Right lung (tissue), 5 donors: Measurements from ENCODE around the gene DEUP1. TPM values are rescaled to one million over a fixed set of nuclear protein-coding genes. Genes with fewer than 3 reads are reported as not detected.
A peak's percentile ranks its signal among the peaks of the same experiment; 100 is the strongest.

Source experiments
- DNase-seq, 2 donors: peaks; one replicate each; pipeline ENCODE4 v3.0.0-alpha.2; 2013
- polyA plus RNA-seq, 5 donors: library from polyadenylated mRNA; unstranded; fragments of 120-200 nt; gene quantifications; one replicate each; pipeline versions ENCODE4 v1.2.1 to v1.2.3, GENCODE V29; 2013; ENCODE audit warnings: inconsistent platforms in 1 of 5, low replicate concordance in 1 of 5; ENCODE audit not compliant: insufficient read length in 5 of 5, insufficient read depth in 1 of 5

DEUP1 gene
- polyA plus RNA-seq, 5 donors = 1.7 to 3.4 (median 2.9) TPM

GRCh38 chr11:93477684-93478234 lies 147.2 kb downstream of the DEUP1 start:
- DNase-seq = no peak

DNA sequence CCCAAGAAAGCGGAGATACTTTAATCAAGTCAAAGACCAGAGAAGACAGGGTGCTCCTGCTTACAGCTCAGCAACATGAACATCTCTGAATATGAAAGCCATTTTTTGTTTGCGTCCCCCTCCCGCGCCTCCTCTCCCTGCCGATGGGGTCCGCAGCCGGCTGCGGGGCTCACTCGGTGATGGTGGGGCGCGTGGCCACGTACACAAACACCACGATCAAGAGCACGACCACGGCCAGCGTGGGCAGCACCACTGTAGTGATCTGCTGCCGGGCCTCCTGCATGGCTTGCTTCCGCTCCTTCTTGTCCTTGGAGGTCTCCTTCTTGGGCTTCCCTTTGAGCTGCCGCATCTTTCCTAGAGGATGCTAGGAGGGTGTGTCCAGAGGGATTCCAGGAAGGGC lies 148.3 kb downstream of the DEUP1 start:
- DNase-seq = no peak

DNA sequence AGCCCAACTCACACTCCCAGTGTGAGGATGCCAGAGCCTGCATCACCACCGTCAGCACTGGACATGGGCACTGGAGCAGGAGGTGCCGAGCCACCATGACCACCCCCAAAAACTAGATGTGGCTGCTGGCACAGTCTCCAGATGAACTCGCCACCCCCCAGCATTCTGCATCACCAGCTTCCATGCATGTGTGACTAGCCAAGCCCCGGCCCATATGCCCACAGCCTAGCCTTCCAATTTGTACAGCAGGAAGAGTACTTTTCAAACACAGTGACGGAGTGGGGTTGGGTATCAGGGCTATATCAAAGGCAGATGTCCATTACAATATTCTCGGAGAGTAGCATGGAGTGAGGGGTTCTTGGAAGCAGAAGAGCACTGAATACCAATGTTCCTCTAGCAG lies 149.7 kb downstream of the DEUP1 start:
- DNase-seq = no peak

DNA sequence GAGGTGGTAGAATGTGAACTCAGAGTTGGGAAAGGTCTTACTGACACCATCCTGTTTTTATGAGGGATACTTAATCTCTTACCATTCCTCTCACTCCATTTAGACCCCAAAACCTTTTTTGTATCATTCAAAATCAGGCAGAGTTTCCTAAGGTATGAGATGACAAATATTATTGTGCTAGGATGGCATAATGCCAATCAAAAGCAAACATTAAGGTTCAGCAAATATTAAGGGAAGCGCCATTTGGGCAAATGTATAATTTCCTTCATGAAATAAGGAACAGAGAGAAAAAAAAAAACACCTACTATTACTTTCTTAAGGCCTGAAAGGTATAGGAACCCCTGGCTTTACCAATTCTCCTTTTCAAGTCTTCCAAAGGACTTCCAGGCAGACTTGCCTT lies 150.2 kb downstream of the DEUP1 start:
- DNase-seq = no peak

DNA sequence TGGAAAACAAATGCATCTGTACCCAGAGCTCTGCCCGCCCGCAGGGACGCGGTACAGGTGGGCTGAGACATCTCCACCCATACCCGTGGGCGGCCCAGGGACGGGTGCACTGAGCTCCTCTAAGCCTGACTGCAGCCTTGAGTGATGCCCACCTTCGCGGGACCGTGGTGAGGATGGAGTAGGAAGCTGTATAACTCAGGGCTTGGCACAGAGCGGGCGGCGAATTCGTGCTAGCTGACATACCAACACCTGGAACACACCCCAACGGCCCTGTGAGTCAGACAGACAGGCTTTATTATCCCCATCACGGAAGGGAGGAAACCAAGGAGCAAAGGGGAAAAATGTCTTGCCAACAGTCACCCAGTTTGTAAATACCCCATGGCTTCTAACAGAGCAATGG lies 150.7 kb downstream of the DEUP1 start:
- DNase-seq = no peak

DNA sequence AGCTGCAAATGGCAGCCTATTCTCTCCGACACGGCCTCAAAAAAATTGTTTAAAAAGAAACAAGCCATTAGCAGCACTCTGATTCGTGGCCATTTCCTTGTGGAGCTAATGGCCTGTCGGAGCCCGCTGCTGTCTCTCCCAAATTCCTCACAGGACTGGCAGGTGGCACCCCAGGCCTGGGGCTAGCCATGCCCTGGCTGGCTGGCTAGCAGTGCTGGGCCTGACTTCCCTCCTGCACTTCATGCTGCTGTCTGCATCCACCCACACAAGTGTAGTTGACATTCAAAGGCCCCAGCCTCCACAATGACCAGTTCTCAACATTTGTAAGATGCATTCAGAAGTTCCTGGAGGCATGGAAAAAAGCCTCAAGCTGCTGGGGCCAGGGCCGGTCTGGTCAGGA lies 151.2 kb downstream of the DEUP1 start:
- DNase-seq = no peak

DNA sequence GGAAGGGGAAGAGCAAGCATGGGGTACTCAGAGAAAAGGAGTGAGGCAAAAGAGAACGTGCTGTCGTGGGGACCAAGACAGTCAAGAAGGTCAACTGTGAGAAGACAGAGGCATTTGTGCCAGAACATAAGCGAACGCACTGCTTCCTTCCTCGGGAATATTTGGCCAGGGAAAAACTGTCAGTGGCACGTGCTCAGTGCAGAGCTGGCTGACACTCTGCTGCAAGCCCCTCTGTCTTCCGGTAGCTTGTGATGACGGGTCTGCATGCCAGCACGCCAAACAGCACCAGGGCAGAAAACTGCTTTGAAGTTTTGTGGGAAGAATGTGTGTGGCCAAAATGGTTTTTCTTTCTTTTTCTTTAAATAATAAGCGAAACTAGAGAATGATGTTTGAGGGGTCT lies 152.0 kb downstream of the DEUP1 start:
- DNase-seq = peak; percentile 63 to 69

DNA sequence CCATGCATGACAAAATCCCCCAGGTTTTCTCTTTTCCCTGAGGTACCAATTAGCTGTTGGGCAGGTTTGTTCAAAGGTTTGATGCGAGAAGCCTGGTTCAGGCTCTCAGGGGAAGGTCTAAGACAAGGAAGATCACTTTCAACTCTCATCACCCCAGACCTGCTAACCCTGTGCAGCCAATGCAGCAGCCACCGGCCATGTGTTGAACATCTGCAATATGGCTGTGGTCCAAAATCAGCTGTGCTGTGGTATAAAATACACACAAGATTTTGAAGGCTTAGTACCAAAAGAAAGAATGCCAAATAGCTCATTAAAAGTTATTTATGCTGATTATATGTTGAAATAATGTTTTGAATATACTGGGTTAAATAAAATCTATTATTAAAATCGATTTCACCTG lies 154.2 kb downstream of the DEUP1 start:
- no peak for DNase-seq

DNA sequence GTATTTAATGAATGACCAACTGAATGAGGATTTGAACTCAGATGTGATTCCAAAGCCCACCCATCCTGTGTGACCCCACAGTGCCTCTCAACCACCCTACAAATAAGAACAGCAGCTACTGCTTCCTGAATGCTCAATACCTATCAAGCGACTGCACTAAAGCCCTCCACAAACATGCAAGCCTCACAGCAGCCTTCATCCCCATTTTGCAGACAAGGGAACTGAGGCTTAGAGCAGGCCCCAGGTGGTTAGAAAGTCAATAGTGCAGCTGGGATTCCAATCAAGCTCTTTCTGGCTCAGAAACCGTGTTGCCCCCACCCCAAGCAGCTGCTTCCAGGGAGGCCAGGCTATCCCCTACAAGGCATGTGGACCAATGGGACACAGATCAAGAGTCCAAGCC lies 155.4 kb downstream of the DEUP1 start:
- no peak for DNase-seq

GRCh38 chr11:93487032-93487483 lies 156.5 kb downstream of the DEUP1 start:
- DNase-seq = no peak

Other genes with a start within 250 kb of the DEUP1 start
- 10 to 100 TPM in 4 of 5 donors, 1 to 10 TPM in 1; 9.6 to 22.8 (median 19.3) TPM for gene SLC36A4, start 132.8 kb upstream of the DEUP1 start, polyA plus RNA-seq
- 10 to 100 TPM; 15.2 to 22.4 (median 15.8) TPM for gene SMCO4, start 212.6 kb downstream of the DEUP1 start, polyA plus RNA-seq